ENCODE data around the gene TBL1XR1.
"Not testable (repeated sequence)": the region's sequence is repeated elsewhere in the genome, so short reads cannot be mapped to it uniquely, and the experiment has no call there.

TBL1XR1 gene

DNA sequence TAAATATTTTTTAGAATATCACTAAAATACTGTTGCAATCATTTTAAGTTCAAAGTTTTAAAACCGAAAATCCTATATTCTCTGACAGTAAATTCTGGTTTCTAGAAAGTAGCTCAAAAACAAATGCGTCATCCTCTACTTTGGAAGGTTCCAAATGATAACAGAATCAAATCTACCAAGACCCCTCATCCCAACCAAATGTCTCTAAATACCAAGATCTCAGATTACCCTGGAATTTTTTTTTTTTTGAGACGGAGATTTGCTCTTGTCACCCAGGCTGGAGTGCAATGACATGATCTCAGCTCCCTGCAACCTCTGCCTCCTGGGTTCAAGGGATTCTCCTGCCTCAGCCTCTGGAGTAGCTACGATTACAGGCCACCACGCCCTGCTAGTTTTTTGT lies 16.8 kb downstream of the TBL1XR1 start:
- no peak for DNase-seq

DNA sequence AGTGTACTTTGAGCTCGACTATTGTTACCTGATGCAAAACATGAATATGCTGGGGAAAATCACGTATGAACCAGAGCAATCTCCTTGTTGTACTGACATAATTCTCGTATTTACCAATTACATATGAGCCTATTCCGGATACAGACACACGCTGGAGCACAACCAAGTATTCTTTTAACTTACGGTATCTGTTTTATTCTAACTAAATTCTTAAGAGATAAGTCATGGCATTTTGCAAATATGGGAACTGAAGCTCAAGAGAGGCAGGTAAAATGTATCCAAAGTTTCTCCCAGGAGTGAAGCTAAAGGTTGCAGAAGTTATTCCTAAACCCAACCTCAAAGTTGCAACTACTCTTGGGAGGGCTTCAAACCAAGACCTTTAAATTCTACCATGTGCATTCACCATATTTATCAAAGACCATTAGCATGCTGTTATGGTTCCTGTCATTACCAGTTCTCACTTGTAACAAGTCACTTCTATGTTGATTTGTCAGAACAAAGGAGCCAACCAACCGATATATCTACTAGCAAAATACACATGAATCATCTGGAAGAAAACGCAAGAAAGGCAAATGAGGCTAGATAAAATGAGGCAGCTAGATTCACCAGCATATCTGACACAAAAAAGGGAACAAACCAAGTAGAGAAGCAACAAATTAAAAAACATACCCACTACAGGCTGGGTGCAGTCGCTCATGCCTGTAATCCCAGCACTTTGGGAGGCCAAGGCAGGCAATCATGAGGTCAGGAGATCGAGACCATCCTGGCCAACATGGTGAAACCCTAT lies 17.8 kb downstream of the TBL1XR1 start:
- no peak for DNase-seq

DNA sequence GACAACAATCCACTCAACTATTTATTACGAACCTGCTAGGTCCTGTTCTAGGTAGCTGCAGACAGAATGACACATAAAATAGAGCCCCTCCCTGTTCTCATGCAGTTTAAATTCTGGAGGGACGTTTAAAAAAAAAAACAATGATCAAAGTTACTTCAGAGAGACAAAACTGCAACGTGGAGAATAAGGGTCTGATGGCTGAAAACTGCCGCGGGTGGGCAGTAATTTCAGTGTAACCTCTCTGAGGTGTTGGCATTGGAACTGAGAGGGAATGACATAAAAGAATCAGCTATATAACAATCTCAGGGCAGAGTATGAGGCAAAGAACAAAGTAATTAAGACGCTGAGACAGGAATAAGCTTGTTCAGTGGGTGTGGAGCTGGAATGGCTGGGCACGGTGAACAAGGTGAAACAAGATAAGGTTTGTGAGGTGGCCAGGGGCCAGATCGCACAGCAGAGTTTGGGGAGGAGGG lies 19.5 kb downstream of the TBL1XR1 start:
- no peak for DNase-seq

DNA sequence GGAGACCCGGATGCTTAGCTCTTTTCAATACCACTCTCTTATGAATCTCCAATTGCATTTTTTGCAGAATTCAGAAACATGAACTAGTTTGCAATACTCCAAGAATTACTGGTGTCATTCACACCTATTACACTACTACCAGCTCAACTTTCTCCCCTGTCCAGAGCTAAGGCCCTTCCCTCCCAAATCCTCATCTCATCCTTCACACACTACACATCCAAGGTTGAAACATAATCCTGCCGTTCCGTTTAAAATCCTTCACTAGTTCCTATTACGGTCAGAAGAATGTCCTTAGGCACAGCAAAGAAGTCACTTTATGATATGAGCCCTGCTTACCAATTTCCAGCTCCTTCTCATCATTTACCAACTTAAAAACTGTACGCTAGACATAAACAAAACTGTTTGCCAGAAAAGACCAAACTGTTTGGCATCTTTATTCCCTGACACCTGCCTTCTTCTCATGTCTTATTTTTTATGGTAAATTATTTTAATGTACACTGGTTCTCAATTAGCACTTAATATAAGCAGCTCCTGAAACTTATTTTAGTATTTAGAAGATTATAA lies 22.6 kb downstream of the TBL1XR1 start:
- DNase-seq, result no peak

DNA sequence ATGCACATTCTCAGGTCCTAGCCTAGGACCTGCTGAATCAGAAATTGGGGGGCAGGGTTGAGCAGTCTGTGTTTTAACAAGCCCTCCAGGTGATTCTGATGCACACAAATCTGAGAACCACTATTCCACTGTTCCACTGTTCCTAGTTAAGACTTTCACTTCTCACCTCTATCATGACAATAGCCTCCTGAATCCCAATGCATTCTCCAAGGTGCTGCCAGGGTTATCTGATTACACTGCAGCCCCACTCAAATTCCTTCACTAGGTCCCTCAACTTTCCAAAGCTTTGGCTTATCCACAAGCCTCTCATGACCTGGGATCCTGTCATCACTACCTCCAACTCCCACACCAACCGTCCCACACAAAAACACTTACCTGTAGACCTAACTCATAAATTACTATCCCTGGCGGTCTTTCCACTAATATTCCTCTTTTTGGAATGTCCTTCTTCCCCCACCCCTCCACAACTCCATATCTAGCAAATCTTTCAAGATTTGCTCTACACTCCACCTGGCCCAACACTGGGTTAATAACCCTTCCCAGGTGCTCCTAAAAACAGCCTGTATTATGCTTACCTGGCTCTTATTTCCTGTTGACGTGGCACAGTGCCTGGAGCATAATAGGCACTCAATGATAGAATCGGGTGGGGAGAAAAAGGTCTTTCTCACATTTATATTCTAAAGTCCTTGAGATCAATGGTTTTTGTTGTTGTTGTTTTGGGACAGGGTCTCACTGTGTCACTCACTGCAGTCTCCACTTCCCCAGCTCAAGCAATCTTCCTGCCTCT lies 27.2 kb downstream of the TBL1XR1 start:
- DNase-seq, result no peak

DNA sequence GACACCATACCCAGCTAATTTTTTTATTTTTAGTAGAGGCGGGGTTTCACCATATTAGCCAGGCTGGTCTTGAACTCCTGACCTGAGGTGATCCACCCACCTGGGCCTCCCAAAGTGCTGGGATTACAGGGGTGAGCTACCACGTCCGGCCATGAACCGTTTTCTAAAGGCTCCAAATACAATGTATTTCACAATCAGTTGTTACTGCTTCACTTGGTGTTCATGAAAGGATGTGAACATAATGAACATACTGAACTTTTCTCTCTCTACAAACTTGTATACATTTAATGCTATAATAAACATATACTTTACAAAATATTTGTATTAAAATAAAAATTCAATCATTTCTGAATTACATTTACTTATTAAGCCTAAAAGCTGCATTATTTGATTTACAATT lies 28.9 kb downstream of the TBL1XR1 start:
- no peak for DNase-seq

DNA sequence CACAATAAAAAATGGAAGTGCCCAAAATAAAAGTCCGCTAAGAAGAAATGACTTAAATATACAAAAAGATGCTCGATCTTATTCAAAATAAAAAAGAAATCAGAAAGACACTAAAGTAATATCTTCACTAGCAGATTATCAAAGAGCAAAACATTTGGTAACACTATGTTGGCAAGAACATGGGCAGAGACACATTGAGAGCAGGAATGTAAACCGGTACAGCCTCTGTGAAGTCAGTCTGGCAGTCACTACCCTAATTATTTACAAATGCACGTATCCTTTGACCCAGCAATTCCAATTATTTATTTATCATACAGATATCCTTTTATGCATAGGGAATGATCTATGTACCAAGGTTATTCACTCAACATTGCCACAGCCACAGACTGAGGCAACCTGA lies 34.5 kb downstream of the TBL1XR1 start:
- DNase-seq, result no peak

DNA sequence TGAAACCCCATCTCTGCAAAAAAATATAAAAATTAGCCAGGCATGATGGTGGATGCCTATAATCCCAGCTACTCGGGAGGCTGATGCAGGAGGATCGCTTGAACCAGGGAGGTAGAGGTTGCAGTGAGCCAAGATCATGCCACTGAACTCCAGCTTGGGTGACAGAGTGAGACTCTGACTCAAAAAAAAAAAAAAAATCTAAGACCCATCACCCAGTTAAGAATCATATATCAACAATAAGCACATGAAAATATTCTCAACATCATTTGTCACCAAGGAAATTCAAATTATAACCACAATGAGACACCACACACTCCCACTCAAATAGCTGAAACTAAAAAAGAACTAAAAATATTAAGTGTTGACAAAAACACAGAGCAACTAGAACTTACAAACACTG lies 35.7 kb downstream of the TBL1XR1 start:
- DNase-seq, result not testable (repeated sequence)

DNA sequence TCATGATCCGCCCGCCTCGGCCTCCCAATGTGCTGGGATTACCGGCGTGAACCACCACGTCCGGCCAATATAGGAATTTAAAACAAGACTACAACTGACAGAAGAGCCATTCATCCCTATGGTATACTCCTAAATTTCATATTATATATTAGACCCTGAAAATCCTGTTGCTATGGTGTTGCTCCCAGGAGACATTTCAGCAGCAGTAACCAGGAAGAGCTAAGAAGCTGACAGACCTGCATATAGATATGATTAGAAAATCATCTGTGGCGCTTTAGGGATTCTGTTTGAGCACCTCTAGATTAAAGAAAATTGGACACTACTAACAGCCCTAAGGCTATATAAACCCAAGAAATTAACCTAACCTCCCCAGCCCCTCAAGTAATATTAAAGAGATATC lies 38.8 kb downstream of the TBL1XR1 start:
- no peak for DNase-seq

DNA sequence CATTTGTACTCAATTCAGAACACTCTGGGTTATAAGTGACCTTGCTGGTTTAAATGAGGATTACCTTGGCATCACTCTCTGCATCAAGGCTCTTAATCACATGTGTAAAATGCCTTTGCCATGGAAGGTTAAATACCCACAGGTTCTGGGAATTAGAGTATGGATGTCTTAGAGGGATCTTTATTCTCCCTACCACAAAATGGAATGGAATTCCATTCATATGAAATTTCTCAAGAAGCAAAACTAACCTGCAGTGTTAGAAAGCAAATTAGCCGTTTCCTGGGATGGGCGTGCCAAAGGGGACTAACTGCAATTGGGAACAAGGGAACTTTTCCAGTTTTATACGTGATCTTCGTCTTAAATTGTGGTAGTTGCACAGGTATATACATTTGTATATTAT lies 39.8 kb downstream of the TBL1XR1 start:
- DNase-seq, result no peak

DNA sequence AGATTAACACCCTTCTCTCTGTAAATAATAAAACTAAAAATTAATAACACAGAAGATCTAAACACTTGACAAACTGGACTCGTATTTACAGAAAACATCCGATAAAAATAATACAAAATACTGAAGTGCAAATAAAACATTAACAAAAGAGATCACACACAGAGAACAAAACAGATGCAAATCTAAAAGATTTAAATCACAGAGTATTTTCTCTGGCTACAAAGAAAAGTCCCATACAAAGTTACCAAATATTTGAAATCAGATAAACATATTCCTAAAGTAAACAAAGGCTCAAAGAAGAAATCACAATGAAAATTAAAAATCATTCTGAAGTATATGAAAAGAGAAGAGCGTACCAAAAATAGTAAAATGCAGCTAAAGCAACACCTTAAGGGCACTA lies 42.5 kb downstream of the TBL1XR1 start:
- no peak for DNase-seq

DNA sequence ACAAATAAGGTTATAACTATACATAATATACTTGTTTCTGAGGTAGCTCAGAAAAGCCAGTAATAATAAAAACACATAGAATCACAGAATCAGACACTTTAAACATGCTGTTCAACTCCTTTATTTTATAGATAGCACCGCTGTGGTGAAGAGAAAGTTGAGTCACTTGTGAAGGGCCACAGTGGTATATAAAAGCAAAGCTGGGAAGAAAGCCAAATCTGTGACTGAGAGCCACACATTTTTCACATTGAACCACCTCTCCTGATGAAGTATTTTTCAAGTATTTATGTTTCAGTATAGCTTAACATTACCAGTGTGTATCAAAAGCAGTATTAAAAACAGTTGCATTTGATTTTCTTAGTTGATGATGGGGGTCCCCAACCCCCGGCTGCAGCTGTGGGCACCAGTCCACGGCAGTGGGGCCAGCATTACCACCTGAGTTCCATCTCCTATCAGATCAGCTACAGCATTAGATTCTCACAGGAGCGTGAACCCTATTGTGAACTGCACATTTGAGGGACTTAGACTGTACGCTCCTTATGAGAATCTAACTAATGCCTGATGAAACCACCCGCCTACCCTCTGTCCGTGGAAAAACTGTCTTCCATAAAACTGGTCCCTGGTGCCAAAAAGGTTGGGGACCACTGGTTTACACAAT lies 46.2 kb downstream of the TBL1XR1 start:
- DNase-seq, result no peak

DNA sequence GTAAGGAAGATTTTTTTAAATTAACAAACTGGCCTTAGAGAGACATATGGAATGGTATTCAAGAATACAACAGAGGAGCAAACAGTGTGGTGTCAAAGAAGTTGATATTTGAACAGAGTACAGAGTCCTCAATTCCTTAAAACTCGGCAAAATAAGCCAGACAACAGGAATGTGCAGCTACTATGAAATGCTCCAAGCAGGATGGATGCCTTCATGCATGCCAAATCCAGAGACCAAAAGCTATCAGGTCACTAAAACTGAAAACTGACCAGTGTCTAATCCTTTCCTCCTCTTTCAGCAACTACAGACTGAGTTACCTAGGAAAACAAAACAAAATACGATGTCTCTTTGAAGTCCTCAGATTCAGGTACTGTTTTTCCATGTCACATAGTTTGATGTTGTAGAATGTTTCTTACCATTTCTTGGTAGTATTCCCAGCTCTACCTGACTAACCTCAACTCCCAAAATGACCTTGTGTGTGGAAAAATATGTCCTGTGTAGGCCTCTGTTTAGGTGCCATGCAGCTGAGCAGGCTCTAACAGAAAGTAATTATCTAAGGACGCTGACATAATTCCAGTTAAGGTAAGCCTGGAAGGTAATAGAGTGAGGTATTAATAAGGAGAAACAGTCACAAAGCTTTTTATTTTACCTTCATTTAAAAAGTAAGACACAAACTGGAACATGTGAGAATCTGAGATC lies 46.9 kb downstream of the TBL1XR1 start:
- no peak for DNase-seq

DNA sequence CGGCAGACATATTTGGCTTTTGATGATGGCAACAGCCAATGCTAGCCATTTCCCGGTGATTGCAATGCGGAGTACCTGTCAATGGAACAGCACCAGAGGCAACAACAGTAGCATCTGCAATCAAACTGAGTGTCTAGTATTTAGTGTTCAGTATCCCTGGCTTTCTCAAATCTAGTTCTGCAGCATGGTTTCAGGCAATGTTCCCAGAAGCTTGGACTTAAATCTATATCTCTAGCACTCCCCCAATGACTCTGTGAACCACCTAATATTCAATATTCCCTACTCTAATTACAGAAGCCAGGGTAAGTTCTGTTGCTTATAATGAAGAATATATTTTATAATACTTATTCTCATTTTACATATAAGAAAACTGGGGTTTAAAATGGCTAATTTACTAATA lies 48.2 kb downstream of the TBL1XR1 start:
- DNase-seq, result no peak

DNA sequence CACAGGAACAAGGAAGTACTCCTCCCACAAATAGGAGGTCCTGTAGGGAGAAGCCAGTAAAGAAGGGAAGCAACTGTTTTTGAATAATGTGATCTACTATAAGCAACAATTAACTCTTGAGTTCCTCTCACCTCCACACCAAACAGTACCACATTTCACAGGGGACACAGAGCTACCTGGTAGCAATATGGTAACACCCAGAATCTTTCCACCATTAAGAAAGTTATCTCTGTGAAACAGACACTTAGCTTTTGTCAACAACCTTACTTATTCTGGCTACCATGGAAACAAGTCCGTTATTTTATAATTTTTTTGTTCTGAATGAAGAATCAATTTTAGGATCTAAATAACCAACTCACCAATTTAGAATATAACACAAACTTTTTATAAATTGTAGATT lies 49.5 kb downstream of the TBL1XR1 start:
- DNase-seq, result no peak

DNA sequence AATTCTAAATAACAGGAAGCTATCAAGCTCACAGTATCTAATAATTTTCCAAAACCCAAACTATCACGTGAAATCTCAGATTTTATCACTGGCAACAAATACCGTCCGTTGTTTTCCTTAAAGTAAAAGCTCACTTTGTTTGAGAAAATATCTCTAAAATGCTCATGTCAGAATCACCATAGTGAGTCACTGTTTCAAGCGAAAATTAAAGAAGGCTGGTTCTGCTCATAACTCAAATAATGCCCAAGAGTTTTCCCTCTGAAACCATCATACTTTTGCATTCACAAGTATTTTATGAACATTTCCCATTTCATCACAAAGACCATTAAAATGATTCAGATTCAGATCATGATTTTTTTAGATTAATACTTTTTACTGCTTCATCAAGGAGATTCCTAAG lies 50.6 kb downstream of the TBL1XR1 start:
- DNase-seq, result no peak

DNA sequence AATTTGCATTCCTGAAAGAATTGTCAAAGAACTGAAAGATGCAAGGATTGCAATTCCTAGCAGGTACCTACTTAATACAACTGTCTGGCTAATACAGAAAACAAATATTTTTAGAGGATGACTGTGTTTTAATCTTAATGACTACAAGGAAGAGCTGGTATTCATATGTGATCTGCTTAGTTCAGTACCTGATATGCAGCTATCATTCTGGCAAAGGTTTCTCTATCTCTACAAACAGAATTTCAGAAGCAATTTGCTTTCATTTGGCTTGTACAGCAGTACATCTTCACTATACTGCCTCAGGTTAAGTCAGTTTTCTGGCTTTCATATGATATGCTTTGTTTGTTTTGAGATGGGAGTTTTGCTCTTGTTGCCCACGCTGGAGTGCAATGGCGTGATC lies 51.3 kb downstream of the TBL1XR1 start:
- DNase-seq, result no peak

DNA sequence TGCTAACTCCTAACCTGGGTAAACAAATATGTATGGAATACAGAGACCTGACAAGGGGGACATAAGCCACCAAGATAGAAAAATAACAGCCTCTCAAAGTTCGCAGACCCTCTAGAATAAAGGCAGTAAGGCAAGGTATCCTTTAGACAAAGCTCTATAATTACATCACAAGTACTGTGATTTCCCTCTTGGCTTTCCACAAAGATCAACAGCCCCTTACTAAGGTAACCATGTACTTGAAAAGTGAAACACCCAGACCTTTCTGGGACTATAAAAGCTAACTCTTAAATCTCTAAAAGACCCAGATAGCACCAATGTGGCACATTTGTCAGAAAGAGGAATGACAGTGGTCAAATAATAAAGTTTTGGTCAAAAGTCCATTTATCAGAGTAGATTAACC lies 51.9 kb downstream of the TBL1XR1 start:
- DNase-seq, result no peak

DNA sequence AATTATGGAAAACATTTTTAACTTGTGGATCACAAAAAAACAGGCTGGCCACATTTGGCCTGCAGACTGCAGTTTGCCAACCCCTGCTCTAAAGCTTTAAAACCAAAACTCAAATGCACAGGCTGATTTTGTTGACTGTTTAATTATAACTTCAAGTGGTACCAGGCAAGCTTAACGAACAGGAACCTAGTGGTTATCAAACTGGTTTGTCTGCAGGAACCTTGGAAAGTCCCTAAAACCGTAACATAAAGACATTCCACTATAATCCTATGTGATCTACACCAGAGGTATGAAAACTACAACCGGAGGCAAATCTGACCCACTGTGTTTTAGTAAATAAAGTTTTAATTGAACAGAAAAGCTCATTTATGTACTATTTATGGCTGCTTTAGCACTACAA lies 52.4 kb downstream of the TBL1XR1 start:
- no peak for DNase-seq

DNA sequence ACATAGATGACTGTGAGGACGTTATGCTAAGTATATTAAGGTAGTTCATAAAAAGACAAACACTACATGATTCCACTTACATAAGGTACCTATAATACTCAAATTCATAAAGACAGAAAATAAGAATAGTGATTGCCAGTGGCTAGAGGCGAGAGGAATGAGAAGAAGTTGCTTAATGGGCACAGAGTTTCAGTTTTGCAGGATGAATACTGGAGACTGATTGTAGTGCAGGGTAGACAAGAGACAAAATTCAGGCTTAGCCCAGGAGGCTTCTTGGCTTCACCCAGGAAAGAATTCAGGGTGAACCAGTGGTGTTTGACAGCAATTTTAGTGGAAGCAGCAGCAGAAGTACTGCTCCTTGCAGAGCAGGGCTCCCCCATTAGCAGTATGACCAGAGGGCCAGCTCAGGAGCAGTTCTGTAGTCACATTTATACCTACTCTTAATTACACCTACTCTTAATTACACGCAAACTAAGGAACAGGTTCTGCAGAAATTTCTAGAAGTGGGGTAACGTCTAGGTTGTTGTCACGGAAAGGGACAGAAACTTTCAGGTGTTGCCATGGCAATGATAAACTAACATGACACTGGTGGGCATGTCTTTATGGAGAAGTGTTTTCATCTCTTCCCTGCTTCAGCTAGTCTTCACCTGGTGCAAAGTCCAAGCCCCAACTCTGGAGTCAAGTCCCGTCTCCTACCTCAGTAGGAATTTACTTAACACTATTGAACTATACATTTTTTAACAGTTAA lies 55.2 kb downstream of the TBL1XR1 start:
- no peak for DNase-seq

DNA sequence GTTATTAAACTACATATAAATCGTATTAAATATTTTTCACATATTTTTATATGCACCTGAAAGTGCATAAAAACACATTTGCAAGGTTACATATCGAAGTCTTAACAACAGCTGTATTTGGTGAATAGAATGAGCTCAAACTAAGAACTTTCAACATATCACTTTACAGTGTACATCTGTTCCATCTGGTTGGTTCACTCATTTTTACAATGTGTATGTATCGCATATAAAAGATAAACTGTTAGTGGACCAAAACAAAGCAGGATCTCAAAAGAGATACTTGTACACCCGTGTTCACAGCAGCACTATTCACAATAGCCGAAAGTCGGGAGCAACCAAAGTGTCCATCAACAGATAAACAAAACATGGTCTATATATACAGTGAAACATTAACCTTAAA lies 55.8 kb downstream of the TBL1XR1 start:
- no peak for DNase-seq

DNA sequence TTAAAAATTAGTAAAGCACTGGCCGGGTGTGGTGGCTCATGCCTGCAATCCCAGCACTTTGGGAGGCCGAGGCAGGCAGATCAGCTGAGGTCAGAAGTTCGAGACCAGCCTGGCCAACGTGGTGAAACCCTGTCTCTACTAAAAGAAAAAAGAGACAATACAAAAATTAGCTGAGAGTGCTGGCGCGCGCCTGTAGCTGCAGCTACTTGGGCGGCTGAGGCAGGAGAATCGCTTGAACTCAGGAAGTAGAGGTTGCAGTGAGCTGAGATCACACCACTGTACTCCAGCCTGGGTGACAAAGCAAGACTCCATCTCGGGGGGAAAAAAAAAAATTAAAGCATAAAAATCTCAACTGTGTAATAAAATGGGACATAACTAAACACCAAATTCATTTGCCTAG lies 58.1 kb downstream of the TBL1XR1 start:
- DNase-seq, result not testable (repeated sequence)
